SK-N-SH (cell line): ENCODE data around the gene C2orf74. TPM values are rescaled to one million over a fixed set of nuclear protein-coding genes. Genes with fewer than 3 reads are reported as not detected.

Source experiments
- polyA plus RNA-seq, 3 experiments: library from polyadenylated mRNA; depleted of rRNA; stranded (reverse); fragments of >200 nt; gene quantifications; 2 replicates each; pipeline ENCODE4 v1.2.3, GENCODE V29; 2012

Gene C2orf74
- polyA plus RNA-seq, 1 of the 3 experiments (the other 2 are of a cell fraction) = 24.1 TPM

Other genes with a start within 250 kb of the C2orf74 start
- gene PEX13, start 144.5 kb upstream of the C2orf74 start, polyA plus RNA-seq (2012; rRNA removed) = 10.3 and 12.4 TPM in 2 replicates
- gene PUS10, start 143.9 kb upstream of the C2orf74 start, polyA plus RNA-seq (2012; rRNA removed) = 2.8 and 4.4 TPM in 2 replicates
- 4.3 and 4.7 TPM in 2 replicates for gene SANBR, start 96.3 kb upstream of the C2orf74 start, polyA plus RNA-seq (2012; rRNA removed)